Forelimb muscle (tissue), 1 donor: ENCODE data around the gene KRTAP5-1. TPM values are rescaled to one million over a fixed set of nuclear protein-coding genes. Genes with fewer than 3 reads are reported as not detected.

ENCODE experiments used
- DNase-seq: peaks from one replicate; pipeline ENCODE4 v3.0.0-alpha.2; 2013; ENCODE audit warnings: low read depth
- polyA plus RNA-seq: library from polyadenylated mRNA; unstranded; fragments of 120-200 nt; gene quantifications from one replicate; pipeline ENCODE4 v1.2.1, GENCODE V29; 2013; ENCODE audit not compliant: insufficient read length

Gene KRTAP5-1
- polyA plus RNA-seq, 1 donor, result 2.5 TPM

DNA sequence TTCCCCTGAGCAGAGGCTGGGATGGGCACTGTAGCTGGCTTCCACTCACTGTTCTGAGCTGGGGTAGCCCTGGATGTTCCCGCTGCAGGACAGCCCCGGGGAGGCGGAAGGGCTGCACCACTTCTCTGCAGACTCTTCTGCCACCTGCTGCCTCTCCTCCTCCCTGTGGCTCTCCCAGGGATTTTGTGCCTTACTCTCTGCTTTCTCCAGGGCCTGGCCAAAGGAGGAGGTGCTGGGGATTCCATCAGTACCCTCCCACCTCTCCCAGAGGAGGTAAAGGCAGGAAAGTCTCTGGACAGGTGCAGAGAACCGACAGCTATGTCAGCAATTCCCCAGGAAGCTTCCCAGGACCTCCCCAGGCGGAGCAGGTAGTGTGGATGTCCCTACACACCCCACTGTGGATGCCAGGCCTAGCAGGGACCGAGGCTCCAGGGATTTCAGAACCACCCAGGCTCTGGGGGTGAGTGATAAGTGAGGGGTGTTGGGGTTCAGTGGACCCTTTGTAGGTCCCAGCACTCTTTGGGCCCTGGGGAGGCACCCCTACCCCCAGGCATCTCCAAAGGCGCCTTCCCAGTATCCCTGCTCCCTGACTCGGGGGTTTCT lies 24.3 kb downstream of the KRTAP5-1 start:
- DNase-seq, result no peak

GRCh38 chr11:1560002-1560648 lies 25.0 kb downstream of the KRTAP5-1 start:
- no peak for DNase-seq

GRCh38 chr11:1559111-1559951 lies 25.8 kb downstream of the KRTAP5-1 start:
- DNase-seq, result no peak

- DNase-seq, result no peak
Measured at GRCh38 chr11:1558775-1559110, 26.3 kb downstream of the KRTAP5-1 start.

- DNase-seq, result no peak
Measured at GRCh38 chr11:1557904-1558774, 26.9 kb downstream of the KRTAP5-1 start.

- no peak for DNase-seq
Measured at GRCh38 chr11:1557051-1557884, 27.8 kb downstream of the KRTAP5-1 start.

- no peak for DNase-seq
Measured at GRCh38 chr11:1556278-1556902, 28.7 kb downstream of the KRTAP5-1 start.

- DNase-seq, result no peak
Measured at GRCh38 chr11:1555713-1556153, 29.4 kb downstream of the KRTAP5-1 start.

DNA sequence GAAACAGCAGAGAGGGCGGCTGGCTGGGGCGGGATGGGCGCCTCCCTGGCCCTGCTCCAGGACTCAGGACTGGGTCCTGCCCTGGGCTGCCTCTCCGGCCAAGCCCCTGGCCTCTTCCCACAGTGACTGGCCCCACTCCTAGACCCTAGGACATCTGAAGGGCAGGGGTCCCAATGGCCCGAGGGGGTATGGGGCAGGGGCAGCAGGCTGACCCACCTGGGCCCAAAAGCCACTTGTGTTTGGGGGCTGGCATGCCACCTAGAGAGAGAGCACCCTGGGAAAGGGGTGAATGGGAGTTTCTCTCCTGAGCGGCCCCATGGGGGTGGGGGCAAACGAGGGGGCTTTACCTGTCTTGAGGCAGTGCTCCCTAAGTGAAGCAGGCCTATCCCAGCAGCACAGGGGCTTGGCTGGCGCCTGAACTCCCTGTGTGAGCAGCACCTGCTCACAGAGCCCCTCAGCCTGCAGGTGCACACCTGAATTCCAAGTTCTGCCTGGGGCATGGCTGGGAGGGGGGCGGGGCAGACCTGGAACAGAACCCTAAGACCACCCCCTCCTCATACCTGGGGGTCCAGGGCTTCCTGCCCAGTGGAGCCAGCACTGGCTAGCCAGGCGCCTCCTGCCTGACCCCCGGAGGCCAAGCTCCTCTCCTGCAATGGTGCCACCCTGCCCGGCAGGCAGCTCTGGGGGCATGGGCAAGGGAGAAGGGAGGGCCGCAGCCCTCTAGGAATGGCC lies 29.9 kb downstream of the KRTAP5-1 start:
- DNase-seq, result no peak

DNA sequence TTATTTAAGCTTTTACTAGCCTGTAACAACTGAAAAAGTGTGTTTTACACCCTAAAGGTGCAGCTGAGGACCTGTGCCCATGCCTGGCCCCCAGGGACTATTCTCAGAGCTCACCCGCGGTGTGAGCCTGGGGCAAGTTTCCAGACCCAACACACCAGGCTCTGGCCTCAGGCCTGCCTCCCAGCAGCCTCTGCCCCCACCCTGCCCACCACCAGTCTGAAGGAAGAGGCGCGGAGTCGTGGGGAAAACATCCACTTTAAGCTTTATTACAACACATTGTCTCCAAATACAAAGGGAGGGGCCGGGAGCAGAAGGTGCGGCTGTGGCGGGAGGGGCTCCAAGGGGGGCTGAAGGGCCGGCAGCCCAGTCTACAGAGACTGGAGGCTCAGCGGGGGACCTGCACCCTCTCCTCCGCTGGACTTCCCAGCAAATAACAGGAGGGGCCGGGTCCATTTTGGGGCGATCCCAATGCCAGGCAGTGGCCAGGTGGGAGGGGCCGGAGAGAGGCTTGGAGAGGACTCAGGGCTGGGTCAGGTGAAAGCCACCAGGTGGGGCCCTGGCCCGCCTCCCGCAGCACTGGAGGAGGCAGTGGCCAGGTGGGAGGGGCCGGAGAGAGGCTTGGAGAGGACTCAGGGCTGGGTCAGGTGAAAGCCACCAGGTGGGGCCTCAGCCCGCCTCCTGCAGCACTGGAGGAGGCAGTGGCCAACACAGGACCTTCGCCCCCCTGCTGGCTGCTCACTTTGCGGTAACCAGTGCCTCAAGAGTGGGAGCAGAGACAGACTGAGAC lies 31.1 kb downstream of the KRTAP5-1 start:
- no peak for DNase-seq

DNA sequence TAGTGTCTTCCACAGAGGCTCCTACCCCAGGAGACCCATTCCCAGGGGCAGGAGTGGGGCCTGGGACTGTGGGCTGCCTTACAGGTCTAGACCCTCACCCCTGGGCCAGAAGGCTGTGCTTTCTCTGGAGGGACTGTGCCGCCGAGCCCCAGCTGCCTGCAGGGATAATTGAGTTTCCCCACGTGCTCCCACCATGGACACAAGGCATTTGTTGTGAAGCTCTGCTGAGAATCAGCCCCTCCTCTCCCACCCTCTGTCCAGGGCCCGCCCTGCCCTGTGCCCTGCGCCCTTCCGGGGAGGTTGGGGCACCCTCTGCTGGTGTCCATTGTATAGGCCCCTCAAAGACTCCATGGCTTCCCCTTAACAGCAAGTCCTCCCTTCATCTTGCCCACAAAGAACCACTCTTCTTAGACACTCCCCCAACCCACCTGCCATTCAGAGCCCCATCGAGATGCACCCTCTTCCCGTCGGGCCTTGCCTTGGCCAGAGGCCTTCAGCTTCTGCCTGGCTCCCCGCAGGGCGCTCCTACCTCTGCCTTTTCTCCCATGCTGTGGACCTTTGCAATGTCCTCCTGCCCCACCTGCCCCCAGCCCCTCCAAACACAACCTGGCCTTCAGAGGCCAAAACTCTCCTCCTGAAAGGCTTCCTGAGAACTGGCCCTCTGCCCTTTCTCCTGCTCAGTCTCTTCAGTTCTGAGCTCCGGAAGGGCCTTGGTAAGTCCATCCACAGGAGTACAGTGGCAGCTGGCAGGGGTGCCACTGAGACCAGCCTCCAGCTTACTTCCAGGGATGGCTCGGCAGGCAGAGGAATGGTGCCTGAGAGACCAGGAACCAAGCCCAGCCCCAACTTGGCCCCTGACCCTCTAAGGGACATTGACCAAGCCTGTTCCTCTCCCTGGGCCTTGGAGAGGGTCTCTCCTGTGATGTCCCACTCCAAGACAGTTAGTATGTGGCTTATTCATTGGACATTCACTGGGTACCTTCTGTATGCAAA lies 35.4 kb downstream of the KRTAP5-1 start:
- no peak for DNase-seq

- no peak for DNase-seq
Measured at GRCh38 chr11:1548221-1549070, 36.6 kb downstream of the KRTAP5-1 start.

DNA sequence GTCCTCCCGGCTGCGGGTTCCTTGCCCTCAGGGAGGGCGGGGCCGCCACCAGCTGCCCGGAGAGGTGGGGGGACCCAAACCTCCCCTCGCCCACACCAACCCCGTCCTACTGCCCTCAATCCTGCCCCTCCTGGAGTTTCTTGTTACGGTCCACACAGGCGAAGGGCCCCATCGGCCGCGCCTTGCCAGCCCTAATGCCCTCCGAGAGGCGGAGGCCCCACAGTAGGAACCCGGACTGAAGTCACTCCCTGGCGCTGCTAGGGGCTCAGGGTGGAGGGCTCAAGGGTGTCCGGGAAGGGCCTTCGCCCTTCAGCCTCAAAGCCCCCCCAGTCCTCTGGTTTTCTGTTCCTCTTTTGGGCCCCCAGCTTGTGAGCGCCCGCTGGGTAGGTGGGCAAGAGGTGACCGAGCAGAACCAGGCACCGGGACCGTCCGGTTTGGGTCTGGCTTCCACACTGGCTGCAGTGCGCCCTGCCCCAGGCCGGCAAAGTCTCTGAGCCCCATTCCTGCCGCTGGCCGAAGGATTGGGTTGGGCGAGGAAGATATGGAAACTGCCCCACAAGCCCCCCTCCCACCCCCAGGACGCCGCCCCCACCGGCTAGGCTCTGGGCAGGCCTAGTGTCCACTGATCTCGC lies 37.5 kb downstream of the KRTAP5-1 start:
- DNase-seq, result no peak

DNA sequence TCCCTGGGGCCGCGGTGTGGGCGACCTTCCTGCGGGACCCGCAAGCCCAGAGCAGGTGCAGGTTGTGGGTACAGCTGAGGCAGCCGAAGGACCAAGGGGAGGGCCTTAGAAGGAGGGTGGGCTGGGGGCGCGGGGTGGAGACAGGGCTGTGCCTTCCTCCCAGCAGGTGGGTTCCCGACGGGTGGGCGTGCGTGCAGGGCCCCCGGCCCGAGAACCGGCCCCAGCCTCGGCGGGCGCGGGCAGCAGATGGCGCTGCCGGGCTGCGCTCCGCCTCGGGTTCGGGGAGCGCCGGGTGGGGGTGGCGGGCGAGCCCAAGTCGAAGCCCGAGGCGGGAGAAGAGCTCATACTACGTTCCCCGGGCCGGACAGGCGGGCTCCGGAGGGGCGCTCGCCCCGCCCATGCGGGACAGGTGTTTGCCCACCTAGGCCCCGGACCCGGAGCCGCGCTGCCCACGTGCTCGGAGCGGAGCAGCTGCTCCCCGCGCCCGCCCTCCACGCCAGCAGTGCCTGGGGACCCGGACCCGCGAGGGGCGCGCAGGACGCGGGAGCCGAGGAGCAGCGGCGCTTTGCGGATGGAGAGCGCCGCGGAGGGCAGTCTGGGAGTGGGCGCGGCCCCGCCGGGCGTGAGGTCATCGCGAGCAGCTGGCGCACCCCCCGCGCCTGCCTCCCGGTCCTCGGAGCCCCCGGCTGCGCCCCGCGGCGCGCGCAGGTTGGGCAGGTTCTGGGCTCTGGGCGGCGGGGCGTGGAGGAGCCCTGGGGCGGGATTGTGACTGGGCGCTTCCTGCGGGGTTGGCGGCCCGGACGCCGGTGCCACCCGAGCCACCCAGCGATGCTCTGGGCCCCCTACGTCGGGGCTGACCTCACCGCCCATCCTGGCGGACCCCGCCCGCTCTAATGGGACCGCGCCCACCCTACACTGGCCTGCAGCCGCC lies 38.3 kb downstream of the KRTAP5-1 start:
- DNase-seq, result no peak

DNA sequence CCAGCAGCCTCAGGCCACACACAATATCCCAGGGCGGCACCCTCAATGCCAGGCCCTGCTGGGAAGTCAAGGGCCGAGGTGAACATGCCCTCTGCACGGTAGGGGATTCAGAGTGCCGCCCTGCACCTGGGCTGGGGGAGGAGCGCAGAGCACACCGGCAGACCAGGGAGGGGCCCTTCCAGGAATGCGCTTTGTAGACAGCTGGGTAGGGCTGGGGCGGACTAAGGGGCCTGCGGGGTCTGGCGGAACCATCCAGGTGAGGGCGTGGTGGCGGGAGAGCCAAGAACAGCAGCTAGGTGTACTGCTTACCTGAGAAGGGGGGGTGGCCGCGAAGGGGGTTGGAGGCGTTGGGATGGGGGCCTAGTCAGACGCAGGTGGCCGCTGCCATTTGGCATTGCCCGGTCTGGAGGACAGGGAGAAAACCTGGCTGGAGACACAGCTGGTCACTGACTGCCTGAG lies 39.0 kb downstream of the KRTAP5-1 start:
- DNase-seq, result no peak
